ENCODE results near the gene POM121C.
"Not testable (repeated sequence)": the region's sequence is repeated elsewhere in the genome, so short reads cannot be mapped to it uniquely, and the experiment has no call there.

The POM121C gene

DNA sequence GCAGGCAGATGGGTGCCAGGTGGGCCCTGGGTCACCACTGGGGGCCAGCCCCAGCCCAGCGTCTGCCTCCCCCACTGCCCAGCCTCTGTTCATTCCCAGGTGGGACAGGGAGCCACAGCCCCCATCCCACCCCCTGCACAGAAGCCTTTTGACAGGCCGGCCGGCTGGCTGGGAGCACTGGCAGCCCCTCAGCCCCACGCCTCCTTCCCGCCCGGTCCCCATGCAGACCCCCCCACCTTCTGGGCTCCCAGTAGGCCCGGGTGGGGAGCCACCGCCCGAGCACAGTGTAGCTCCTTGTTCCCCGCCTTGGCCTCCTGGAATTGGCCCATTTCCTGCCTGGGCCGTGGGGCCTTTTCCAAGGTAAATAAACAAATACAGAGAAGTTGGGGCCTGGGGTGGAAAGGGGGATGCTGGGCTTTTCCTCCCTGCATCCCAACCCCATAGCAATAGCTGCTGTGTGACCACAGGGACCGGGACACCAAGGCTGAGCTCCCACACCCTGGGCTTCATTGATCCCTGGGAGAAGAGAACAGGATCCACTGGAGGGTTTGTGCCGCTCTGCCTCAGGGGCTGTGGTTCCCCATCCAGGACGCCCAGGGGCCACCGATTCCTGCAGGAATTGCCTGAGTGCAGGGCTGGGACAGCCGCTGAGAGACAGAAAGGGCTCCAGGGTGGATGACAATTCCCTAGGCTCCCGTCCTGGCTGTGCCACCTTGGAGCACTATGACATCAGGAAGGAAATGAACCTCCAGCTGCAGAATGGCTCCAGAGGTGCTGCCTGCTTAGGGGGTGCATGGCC, 111.4 kb downstream of the POM121C start:
- FAIRE-seq: not testable (repeated sequence)

- not testable (repeated sequence) for FAIRE-seq
Observed at GRCh38 chr7:75374144-75374518, 112.0 kb downstream of the POM121C start.

DNA sequence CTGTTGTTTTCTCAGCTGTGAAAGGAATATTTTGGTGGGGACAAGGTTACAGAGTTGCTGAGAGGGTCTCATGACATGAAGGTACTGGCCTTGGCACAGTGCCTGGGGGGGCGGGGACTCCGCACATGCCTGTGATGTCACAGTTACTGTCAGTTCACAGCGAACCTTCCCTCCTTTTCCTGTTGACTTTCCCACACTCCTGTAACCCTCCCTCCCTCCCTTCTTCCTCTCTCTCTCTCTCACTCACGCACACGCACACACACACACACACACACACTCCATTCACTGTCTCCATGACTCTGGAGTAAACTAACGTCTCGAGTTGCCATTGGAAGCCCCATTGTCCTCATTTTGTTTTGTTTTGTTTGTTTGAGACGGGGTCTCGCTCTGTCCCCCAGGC, 118.8 kb downstream of the POM121C start:
- not testable (repeated sequence) for FAIRE-seq
